GM12878 (cell line): ENCODE results near the gene PC. TPM values are rescaled to one million over a fixed set of nuclear protein-coding genes. Genes with fewer than 3 reads are reported as not detected.

Experiments used
- ATF3 ChIP-seq: IDR thresholded peaks from 2 replicates; pipeline ENCODE4 v1.6.1; 2011; ENCODE audit warnings: low read depth, mild to moderate bottlenecking, low read length, moderate library complexity, borderline replicate concordance; ENCODE audit errors: extremely low read depth
- BHLHE40 ChIP-seq, 2 experiments: fragments of 450-650 bp in 1 of 2; IDR thresholded peaks; 2 replicates each; pipeline ENCODE4 v1.6.1; 2011 to 2017; ENCODE audit warnings: low read depth in 2 of 2, borderline replicate concordance in 1 of 2, improper control_type of control experiment in 1 of 2, low read length in 1 of 2, mild to moderate bottlenecking in 1 of 2
- CHD2 ChIP-seq: IDR thresholded peaks from 2 replicates; pipeline ENCODE4 v1.6.1; 2011; ENCODE audit warnings: low read depth, low read length, improper control_type of control experiment, borderline replicate concordance
- CREM ChIP-seq: IDR thresholded peaks from 2 replicates; pipeline ENCODE4 v1.6.1; 2014; ENCODE audit warnings: antibody characterized with exemption, low read depth
- EGR1 ChIP-seq, 2 experiments: IDR thresholded peaks; 1 replicate in 1 of 2; 2 replicates in 1 of 2; pipeline ENCODE4 v1.6.1; 2011 to 2012; ENCODE audit warnings: low read depth in 2 of 2, low read length in 2 of 2, borderline replicate concordance in 1 of 2, mild to moderate bottlenecking in 1 of 2, moderate library complexity in 1 of 2
- FOS ChIP-seq: IDR thresholded peaks from 3 replicates; pipeline ENCODE4 v1.6.1; 2011; ENCODE audit warnings: borderline replicate concordance; ENCODE audit not compliant: insufficient read length; ENCODE audit errors: extremely low read depth
- FOXK2 ChIP-seq: fragments of 450-650 bp; IDR thresholded peaks from 2 replicates; pipeline ENCODE4 v1.6.1; 2017; ENCODE audit warnings: mild to moderate bottlenecking, moderate library complexity
- GABPA ChIP-seq: IDR thresholded peaks from 2 replicates; pipeline ENCODE4 v1.6.1; 2014; ENCODE audit warnings: antibody characterized with exemption, low read depth, mild to moderate bottlenecking, inconsistent platforms
- HDAC2 ChIP-seq: fragments of 200-600 bp; sonication (generic); IDR thresholded peaks from 2 replicates; pipeline ENCODE4 v1.6.1; 2017
- NFYB ChIP-seq: IDR thresholded peaks from 2 replicates; pipeline ENCODE4 v1.6.1; 2011; ENCODE audit warnings: low read depth, mild to moderate bottlenecking, low read length, improper control_type of control experiment, moderate library complexity; ENCODE audit not compliant: insufficient read depth
- PBX3 ChIP-seq: IDR thresholded peaks from 2 replicates; pipeline ENCODE4 v1.6.1; 2011; ENCODE audit warnings: mild to moderate bottlenecking, low read depth, low read length, moderate library complexity; ENCODE audit not compliant: insufficient replicate concordance
- PKNOX1 ChIP-seq: fragments of 450-650 bp; IDR thresholded peaks from 2 replicates; pipeline ENCODE4 v1.6.1; 2016; ENCODE audit warnings: mild to moderate bottlenecking
- RELA ChIP-seq: fragments of 450-650 bp; IDR thresholded peaks from 2 replicates; pipeline ENCODE4 v1.8.0; 2014; ENCODE audit warnings: borderline replicate concordance; ENCODE audit not compliant: partially characterized antibody
- RFX5 ChIP-seq: IDR thresholded peaks from 2 replicates; pipeline ENCODE4 v1.6.1; 2011; ENCODE audit warnings: low read depth, low read length, improper control_type of control experiment
- SP1 ChIP-seq: IDR thresholded peaks from one replicate; pipeline ENCODE4 v1.6.1; 2011; ENCODE audit warnings: low read depth, low read length
- SPI1 ChIP-seq: IDR thresholded peaks from 2 replicates; pipeline ENCODE4 v1.6.1; 2011; ENCODE audit warnings: low read depth, mild to moderate bottlenecking, low read length, moderate library complexity, borderline replicate concordance; ENCODE audit not compliant: insufficient read depth
- USF1 ChIP-seq: IDR thresholded peaks from 2 replicates; pipeline ENCODE4 v1.6.1; 2011; ENCODE audit warnings: borderline replicate concordance, low read depth, mild to moderate bottlenecking, moderate library complexity, mixed read lengths, low read length; ENCODE audit not compliant: insufficient read depth; ENCODE audit errors: extremely low read length
- ZBTB4 ChIP-seq: fragments of 450-650 bp; formaldehyde crosslinking; IDR thresholded peaks from 2 replicates; pipeline ENCODE4 v1.4.0; 2022; ENCODE audit warnings: mild to moderate bottlenecking, moderate library complexity
- ZNF622 ChIP-seq: fragments of 450-650 bp; IDR thresholded peaks from 2 replicates; pipeline ENCODE4 v1.6.1; 2017; ENCODE audit warnings: mild to moderate bottlenecking, inconsistent platforms
- polyA plus RNA-seq, 11 experiments: library from polyadenylated mRNA; depleted of rRNA in 4 of 11; unstranded in 6 of 11; stranded (reverse) in 5 of 11; fragments of >200 nt; fragmentation: Nextera tagmentation in 4 of 11; fragmentation: Illumina TruSeq in 1 of 11; extraction: Ambion mirVana in 4 of 11; extraction: Trizol in 1 of 11; gene quantifications; 1 replicate in 1 of 11; 2 replicates in 10 of 11; pipeline versions ENCODE4 v1.2.1 to v1.2.3, GENCODE V29; 2011 to 2016; ENCODE audit warnings: inconsistent platforms in 2 of 11, missing spikeins in 2 of 11, low read depth in 1 of 11
- total RNA-seq, 4 experiments: library from RNA; depleted of rRNA in 3 of 4; stranded (reverse); fragments of >200 nt in 3 of 4; fragmentation: Illumina TruSeq in 1 of 4; extraction: Trizol in 1 of 4; gene quantifications; 2 replicates each; pipeline versions ENCODE4 v1.2.1 to v1.2.3, GENCODE V29; 2013 to 2021

Gene PC
- total and polyA plus RNA-seq, 10 of the 15 experiments (the other 5 are each of a cell fraction or from before 2014, with no cell fraction given): 0.22 to 10.3 (median 4.5) TPM

GRCh38 chr11:66958232-66958955 lies at the start of gene PC (continued):
- TF ChIP-seq USF1: peak; percentile 91
- TF ChIP-seq ATF3: peak; percentile 68; the same call in 1 of the 2 replicates
- 0 out of 2 replicates have a peak, but pooled peaks have one; percentile 46 for TF ChIP-seq CHD2
- no peak for TF ChIP-seq FOXK2
- peak in 1 of 2 experiments; percentile 67; a peak in 2 of 3 replicates for TF ChIP-seq EGR1 (IDR thresholded peaks at IDR 0.05; ENCODE audit: borderline replicate concordance in 1 of 2, low read depth in 2 of 2, low read length in 2 of 2)
- TF ChIP-seq PKNOX1: peak; percentile 97
- 0 out of 2 replicates have a peak, but pooled peaks have one; percentile 42 for TF ChIP-seq GABPA
- TF ChIP-seq ZNF622: peak; percentile 53; the same call in 1 of the 2 replicates
- TF ChIP-seq RELA: no peak
- peak; percentile 96 for TF ChIP-seq SP1
- TF ChIP-seq PBX3: peak; percentile 94
- TF ChIP-seq CREM: peak; percentile 47; the same call in 1 of the 2 replicates
- TF ChIP-seq HDAC2: no peak
- TF ChIP-seq BHLHE40 (IDR thresholded peaks at IDR 0.05; ENCODE audit: borderline replicate concordance in 1 of 2, low read depth in 2 of 2, low read length in 1 of 2): peak in 1 of 2 experiments; percentile 67; a peak in 3 of 4 replicates
- TF ChIP-seq FOS: peak; percentile 66
- peak; percentile 65; the same call in 1 of the 2 replicates for TF ChIP-seq NFYB
- TF ChIP-seq SPI1: peak; percentile 34; the same call in 1 of the 2 replicates
- TF ChIP-seq RFX5: no peak
- TF ChIP-seq ZBTB4 (CRISPR knock-in tag): no peak
